ENCODE results near the gene CRIM1.

DNA sequence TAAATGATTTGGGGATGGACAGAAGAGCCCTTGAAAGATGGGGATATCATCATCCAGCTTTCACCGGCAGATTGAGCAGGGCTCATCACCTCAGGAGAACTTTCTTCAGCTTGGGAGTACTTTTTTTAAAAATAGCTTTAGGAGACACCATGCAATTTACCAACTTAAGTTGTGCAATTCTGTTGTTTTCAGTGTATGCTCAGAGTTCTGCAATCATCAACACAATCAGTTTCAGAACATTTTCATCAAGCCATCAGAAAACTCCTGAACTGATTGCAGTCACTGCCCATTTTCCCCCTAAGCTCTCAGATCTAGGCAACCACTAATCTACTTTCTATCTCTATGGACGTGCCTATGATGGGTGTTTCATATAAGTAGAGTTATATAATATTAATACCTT is 117.7 kb downstream of the CRIM1 start:
- TF ChIP-seq, protein P1, sequence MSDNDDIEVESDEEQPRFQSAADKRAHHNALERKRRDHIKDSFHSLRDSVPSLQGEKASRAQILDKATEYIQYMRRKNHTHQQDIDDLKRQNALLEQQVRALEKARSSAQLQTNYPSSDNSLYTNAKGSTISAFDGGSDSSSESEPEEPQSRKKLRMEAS (IDR thresholded peaks at IDR 0.05), result no peak
- TF ChIP-seq YY1 (IDR thresholded peaks at IDR 0.05; ENCODE audit: low read depth) (no peak), TEAD4 (IDR thresholded peaks at IDR 0.05) (no peak), CEBPB (IDR thresholded peaks at IDR 0.05) (no peak), ZBTB7A (IDR thresholded peaks at IDR 0.05; ENCODE audit: low read depth) (no peak)
